Activated CD8-positive, alpha-beta memory T cell treated with anti-CD3 and anti-CD28 coated beads for 1 hour (primary cell): Measurements from ENCODE around the gene ZFP92.

Experiments
- DNase-seq, 2 donors: peaks; one replicate each; pipeline ENCODE4 v3.0.0-alpha.2; 2020; ENCODE audit warnings: low read depth in 1 of 2; ENCODE audit errors: extremely low read depth in 1 of 2

The ZFP92 gene

DNA sequence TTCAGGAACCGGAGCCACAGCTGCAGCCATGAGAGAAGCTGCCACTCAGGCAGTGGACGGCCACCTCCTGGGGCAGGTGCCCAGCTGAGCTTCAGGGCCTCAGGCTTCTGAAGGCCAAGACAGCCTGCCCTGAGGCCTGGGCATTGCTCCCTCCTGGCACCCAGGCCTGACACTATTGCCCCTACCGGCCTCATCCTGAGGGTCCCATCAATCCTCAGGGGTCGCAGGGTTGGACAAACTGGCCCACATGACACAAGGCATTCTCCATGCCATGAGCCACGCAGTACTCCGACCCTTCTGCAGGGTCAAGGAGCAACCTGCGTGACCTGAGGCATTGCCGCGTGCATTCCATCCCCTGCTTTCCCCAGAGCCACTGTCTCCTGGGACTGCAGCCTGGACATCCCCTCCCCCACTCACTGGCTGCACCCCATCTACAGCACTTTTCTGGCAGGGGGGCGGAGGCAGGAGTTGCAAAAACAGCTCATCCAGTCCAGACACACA, 3.0 kb upstream of the ZFP92 start:
- DNase-seq, result no peak

DNA sequence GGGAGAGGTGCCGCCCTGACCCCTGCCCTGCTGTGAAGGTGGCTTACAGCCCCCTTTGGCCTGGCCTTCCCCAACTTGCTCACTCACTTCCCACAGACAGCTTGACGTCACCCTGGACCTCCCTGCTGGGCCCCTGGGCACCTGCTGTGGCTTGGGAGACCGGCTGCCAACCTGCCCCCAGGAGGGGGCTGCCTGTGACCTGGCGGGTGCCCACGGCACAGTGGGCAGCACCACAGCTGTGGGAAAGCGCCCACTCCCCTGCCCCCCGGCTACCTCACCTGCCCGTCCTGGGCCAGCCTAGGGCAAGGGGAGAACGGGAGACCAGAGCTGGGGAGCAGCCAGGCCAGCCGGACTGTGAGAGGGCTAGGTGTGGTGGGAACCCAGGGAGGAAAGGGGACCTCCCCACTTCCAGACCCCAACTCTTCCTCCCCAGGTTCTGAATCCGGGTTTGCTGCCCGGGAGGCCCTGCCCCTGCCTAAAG, 2.4 kb upstream of the ZFP92 start:
- DNase-seq, result no peak

GRCh38 chrX:153409414-153410101, 1.7 kb upstream of the ZFP92 start:
- no peak for DNase-seq

DNA sequence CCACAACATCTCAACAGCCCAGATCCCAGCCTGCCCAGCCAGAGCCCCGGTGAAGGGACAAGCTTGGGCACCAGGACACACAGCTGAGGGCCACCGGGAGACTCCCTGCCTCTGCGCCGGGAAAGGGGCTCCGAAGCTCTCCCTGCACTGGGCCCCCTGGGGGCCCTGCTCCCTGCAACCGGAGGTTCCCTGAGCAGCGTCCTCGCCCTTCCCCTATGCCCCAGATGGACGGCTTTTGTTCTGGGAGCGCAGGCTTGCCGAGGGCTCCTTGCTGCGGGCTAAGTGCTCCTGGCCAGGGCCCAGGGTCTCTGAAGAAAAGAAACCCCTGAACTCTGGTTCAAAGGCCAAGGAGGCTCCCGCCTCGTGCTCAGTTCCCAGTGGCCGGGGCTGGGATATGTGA, 899 bp upstream of the ZFP92 start:
- DNase-seq, result no peak

DNA sequence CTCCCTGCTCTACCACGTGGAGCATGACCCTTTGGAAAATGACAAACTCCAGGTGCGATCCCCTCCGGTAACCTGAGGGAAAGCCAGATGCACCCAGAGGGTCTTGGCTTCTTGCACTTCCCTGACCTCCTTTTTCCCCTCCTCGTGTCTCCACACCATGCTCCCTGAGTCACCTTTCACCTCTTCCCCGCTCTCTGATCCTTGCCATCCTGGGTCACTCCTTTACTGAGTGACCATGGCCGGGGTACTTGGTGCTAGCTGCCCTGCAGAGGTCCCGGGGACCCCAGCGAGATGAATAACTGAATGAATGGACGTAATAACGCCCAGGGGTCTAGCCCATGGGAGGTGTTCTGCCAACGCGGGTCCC, 401 bp upstream of the ZFP92 start:
- no peak for DNase-seq

DNA sequence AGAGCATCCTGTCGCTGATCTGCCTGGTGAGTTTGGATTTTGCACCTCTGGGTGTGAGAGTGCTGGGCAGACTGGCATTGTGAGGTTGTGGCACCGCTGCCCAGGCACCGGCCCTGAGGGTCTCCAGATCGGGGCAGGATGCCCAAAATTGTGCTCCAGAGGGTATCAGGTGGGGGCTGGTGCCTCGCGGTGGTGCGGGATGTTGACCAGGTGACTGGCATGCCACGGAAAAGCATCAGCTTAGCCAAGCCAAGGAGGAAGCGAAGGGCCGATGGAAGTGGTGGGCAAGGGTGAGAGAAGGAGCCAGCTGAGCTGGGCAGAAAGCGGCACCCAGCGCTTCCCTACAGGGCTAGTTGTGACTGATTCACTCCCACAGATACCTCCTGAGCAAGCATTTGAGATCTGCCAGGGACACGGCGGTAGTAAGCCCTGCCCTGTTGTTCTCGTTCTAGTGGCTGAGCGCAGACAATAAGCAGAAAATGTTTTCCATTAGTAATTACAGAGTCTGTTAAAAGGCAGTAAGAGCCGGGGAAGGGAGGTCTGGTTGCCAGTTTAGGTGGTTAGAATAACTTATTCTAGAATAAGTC, 809 bp downstream of the ZFP92 start:
- no peak for DNase-seq

DNA sequence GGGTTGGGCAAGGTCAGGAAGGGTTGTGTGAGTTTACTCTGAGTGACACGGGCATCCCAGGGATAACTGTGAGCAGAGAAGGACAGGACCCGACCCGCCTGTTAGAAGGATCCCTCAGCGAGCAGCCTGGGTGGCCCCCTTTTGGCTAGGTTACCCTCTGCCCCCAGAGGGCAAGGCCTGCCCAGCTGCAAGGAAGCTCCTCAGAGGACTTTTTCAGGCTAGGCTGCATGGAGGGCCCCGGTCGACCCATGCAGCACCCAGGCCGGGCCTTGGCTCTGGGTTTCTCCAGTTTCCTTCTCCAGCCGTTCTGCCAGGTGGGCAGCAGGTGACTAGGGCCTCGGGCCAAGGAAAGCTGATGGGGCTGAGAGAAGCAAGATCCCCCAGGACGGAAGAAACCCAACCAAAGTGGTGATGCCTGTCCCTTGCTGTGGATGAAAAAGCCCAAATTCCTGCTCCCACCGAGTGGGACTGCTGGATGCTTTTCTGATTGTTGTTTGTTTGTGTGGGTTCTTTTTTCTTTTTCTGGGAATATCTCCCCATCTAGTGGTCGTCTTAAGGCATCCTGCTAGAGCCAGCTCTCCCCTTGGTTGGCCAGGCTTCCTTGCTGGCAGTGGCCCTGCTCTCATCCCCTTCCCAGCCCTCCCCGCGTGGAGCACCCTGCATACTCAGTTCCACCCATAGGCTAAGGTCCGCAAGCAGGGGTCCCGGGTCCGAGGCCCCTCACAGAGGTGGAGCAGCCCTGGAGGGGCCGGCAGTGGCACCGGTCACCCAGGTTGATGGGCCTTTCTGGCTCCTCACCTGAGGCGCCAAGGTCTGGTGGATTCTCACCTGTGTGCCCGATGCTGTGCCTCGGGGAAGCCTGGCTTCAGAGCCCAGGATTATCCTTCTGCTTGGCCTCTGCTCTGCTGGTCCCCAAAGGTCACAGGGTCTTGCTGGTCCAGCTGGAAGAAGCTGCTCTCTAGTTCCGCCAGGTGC, 1.8 kb downstream of the ZFP92 start:
- DNase-seq, result no peak

GRCh38 chrX:153413731-153414130, 2.5 kb downstream of the ZFP92 start:
- no peak for DNase-seq

DNA sequence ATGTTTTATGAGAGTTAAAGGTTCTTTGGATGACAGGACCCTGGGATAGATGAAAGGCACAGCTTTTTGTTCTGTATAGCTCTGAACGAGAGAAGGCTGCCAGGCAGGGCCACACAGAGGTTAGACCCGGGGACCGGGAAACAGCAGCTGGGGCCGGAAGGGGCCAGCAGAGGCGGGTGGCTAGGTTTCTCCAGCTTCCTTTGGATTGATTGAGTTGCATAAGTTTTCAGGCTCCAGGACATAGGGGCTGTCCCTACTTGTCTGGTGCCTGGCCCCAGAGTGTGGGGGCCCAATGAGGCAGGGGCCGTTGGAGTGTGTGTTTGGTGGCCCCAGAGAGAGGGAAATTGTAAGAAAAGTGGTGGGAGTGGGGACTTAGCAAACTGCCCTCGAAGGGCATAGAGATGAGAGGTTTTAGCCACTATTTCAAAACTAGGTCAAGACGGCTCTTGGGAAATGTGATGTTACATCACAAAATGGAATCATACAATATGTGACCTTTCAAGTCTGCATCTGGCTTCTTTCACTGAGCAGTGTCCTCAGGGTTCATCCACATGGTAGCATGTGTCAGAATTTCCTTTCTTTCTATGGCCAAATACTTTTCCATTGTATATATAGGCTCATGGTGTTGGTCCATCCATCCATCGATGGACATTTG, 3.7 kb downstream of the ZFP92 start:
- no peak for DNase-seq

- DNase-seq, result no peak
Observed at GRCh38 chrX:153416781-153417450, 5.6 kb downstream of the ZFP92 start.

GRCh38 chrX:153417637-153418036, 6.4 kb downstream of the ZFP92 start:
- no peak for DNase-seq

GRCh38 chrX:153420851-153421599, 9.8 kb downstream of the ZFP92 start:
- no peak for DNase-seq

DNA sequence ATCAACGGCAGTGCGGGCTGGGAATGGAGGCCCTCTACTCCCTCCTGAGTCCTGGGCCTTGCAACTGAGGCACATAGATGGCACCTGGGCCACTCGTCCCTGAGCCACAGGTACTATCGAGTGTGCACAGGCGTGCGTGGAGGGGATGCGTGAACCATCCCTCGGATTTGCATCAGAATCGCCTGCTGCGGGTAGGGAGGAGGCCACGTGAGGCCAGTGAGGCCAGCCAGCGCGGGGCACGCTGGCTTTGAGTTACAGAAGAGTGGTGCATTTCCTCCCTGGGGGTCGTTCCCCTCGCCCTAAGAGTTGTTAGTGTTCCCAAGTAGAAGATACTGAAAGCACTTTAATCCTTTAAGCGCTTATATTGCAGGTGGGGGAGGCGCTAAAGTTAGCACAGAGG, 10.6 kb downstream of the ZFP92 start:
- DNase-seq, result no peak

DNA sequence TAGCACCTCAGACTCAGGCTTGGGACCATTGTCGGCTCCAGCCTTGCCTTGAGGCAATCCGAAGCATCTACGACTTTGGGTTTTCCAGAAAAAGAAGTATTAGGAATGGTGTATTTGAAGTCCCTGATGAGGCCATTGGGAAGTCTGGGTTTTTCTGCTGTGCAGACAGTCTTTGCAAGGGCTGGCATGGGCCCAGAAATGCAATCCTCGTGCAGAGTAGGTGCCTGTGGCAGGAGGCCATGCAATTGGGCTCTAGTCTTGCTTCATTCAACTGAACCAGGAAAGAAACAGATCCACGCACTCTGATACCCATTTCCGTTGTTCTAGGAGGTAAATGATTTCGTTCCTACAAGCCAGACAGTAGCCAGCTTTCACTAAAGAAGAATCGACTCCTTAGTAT, 12.4 kb downstream of the ZFP92 start:
- DNase-seq, result no peak

GRCh38 chrX:153426204-153426603, 14.9 kb downstream of the ZFP92 start:
- no peak for DNase-seq

GRCh38 chrX:153430796-153431195, 19.5 kb downstream of the ZFP92 start:
- DNase-seq, result no peak

GRCh38 chrX:153433161-153433680, 21.9 kb downstream of the ZFP92 start:
- no peak for DNase-seq

DNA sequence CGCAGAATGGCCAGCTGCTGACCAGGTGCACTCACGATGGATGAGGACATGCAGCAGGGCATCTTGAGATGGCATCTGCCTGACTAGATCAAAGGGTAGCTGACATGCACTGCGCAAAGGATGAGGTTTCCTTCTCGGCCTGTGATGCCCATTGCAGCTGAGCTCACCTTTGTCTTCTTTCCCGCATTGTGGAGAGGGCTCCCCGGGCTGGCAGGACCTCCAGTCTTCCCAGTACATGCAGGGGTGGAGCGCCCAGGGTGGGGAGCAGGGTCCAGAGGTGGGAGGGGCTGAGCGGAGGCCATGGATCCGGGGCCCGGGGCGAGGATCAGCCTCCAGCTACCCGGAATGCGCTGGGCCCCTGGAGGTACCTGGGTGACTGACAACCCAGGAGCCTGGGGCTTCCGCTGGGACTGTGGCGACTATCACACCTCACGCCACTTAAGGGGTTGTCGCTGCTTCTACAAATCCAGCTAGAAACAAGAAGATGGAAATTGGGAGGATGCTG, 22.6 kb downstream of the ZFP92 start:
- DNase-seq, result no peak

GRCh38 chrX:153434801-153435200, 23.5 kb downstream of the ZFP92 start:
- DNase-seq, result no peak
